VCaP (cell line): ENCODE measurements around the gene KRTAP6-2.

ENCODE experiments used
- H3K27ac ChIP-seq: fragments of 450-650 bp; 2 replicates; pipeline ENCODE4 v1.5.1; 2017
- CTCF ChIP-seq: fragments of 450-650 bp; conservative IDR thresholded peaks from 2 replicates; pipeline ENCODE4 v1.5.1; 2017; ENCODE audit warnings: mild to moderate bottlenecking, moderate library complexity

Gene KRTAP6-2

GRCh38 chr21:30625449-30626165 lies 26.9 kb upstream of the KRTAP6-2 start:
- no peak overlapping the region for H3K27ac ChIP-seq
- TF ChIP-seq CTCF = no peak

DNA sequence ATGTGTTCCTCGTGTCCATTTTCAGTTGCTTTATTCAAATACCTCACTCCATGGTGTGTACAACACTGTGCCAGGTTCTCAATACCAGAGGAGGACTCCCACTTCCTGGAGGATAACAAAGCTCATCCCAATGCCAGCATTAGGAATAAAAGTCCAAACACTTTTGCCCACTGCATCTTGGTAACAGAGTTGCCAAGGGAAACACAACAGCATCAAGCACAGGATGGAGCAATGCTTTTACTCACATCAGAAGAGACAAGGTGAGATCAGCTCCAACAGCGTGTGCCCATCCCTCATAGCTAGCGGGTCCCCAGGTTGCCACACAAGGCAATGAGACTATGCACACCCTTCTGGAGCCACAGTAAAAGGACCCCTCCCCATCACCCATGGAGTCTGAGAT lies 24.7 kb upstream of the KRTAP6-2 start:
- TF ChIP-seq CTCF = no peak

DNA sequence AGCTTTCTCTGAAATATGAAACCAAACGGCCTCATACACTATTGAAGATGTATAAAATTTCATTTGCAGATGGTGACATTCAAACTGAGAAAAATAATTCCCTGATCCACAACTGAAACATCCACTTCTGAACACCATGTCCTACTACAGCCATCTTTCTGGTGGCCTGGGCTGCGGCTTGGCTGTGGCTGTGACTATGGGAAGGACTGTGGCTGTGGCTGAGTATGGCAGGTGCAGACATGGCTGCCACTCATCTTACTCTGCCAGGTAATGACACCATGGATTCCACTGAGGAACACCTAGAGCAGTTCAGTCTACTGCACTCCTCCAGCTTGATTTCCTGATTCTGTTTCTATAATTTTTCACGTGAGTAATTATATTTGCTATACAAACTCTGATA lies 21.8 kb upstream of the KRTAP6-2 start, which contains the start of gene KRTAP20-4:
Gene KRTAP20-4, plus strand, starts transcription at position 106 of the 400 bp plus-strand sequence.
- no peak for TF ChIP-seq CTCF
- H3K27ac ChIP-seq = no peak within 1 kb of the TSS

More for the DNA sequence above, 24.7 kb upstream of the KRTAP6-2 start:
- H3K27ac ChIP-seq = no peak overlapping the region

- H3K27ac ChIP-seq = no peak overlapping the region
Measured at GRCh38 chr21:30620080-30620479, 21.4 kb upstream of the KRTAP6-2 start.

DNA sequence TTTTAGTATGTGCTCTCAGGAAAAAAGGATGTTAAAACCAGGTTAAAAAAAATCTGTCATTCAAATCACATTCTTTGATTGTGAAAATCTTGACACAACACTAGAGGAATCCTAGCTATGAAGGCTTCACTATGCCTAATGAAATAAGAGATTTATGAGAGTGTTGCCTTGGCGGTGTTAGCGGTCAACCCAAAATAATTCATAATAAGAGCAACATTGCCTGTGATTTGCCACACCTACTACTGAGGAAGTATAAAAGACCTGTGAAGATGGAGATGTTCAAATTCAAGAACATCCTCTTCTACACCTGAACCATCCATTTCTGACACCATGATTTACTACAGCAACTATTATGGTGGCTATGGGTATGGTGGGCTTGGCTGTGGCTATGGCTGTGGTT lies 17.4 kb upstream of the KRTAP6-2 start, which contains the start of gene KRTAP20-1:
Gene KRTAP20-1, plus strand, starts transcription at position 301 of the 400 bp plus-strand sequence. Its CDS starts 30 bp downstream, at position 331.
- H3K27ac ChIP-seq = no peak within 1 kb of the TSS
- TF ChIP-seq CTCF = no peak

More at GRCh38 chr21:30620080-30620479, 21.4 kb upstream of the KRTAP6-2 start:
- TF ChIP-seq CTCF = no peak

GRCh38 chr21:30615199-30615598 lies 16.5 kb upstream of the KRTAP6-2 start:
- H3K27ac ChIP-seq = no peak overlapping the region
- TF ChIP-seq CTCF = no peak

DNA sequence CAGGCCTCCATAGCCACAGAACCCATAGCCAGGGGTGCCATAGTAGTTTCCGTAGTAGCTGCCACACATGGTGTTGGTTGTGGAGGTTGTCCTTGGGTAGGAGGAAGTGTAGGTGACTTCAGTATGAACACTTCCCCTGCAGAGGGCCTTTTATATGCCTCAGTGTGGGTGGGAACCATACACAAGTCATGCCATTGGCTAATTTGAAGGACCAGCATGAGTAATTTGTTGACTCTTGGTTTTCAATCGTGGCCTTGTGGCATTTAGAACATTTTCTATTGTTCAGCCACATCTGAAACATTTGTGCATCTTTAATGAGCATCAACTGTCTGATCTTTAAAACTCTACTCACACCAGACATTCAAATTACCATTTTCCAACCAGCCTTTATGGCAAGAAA lies 15.1 kb upstream of the KRTAP6-2 start, which contains the start of gene KRTAP6-1:
Gene KRTAP6-1, minus strand, starts transcription at position 95 of the 400 bp plus-strand sequence. Its CDS starts 26 bp downstream, at position 69.
- no peak for TF ChIP-seq CTCF

More for the DNA sequence above, 15.1 kb upstream of the KRTAP6-2 start, which contains the start of gene KRTAP6-1:
- no peak within 1 kb of the TSS for H3K27ac ChIP-seq
